Right lung (tissue), 10 donors: ENCODE results near the gene ATP6V1A. TPM values are rescaled to one million over a fixed set of nuclear protein-coding genes. Genes with fewer than 3 reads are reported as not detected.

ENCODE experiments used
- DNase-seq, 2 donors: peaks; one replicate each; pipeline ENCODE4 v3.0.0-alpha.2; 2013
- long read RNA-seq, 8 donors: transcript quantifications; one replicate each; lab custom pipeline, GENCODE V29; 2026
- polyA plus RNA-seq, 5 donors: library from polyadenylated mRNA; unstranded; fragments of 120-200 nt; gene quantifications; one replicate each; pipeline versions ENCODE4 v1.2.1 to v1.2.3, GENCODE V29; 2013; ENCODE audit warnings: inconsistent platforms in 1 of 5, low replicate concordance in 1 of 5; ENCODE audit not compliant: insufficient read length in 5 of 5, insufficient read depth in 1 of 5

The ATP6V1A gene
- 10 to 100 TPM; 32.9 to 52.6 (median 50.6) TPM for polyA plus RNA-seq
- long read RNA-seq, donor 1, full-length matches to known transcripts = 10 of 73 reads
- long read RNA-seq, donor 1, partial matches to known transcripts = 63 of 73 reads
- long read RNA-seq, donor 1, other reads (novel, unspliced or antisense) = 0 of 73 reads
- long read RNA-seq, donor 2, full-length matches to known transcripts = 2 of 2 reads
- long read RNA-seq, donor 2, partial matches to known transcripts = 0 of 2 reads
- long read RNA-seq, donor 2, other reads (novel, unspliced or antisense) = 0 of 2 reads
- long read RNA-seq, donor 3, full-length matches to known transcripts = 5 of 5 reads
- long read RNA-seq, donor 3, partial matches to known transcripts = 0 of 5 reads
- long read RNA-seq, donor 3, other reads (novel, unspliced or antisense) = 0 of 5 reads
- long read RNA-seq, donor 4, full-length matches to known transcripts = 7 of 15 reads
- long read RNA-seq, donor 4, partial matches to known transcripts = 8 of 15 reads
- long read RNA-seq, donor 4, other reads (novel, unspliced or antisense) = 0 of 15 reads
- long read RNA-seq, donor 5, full-length matches to known transcripts = 8 of 33 reads
- long read RNA-seq, donor 5, partial matches to known transcripts = 25 of 33 reads
- long read RNA-seq, donor 5, other reads (novel, unspliced or antisense) = 0 of 33 reads
- long read RNA-seq, donor 6, full-length matches to known transcripts = 9 of 9 reads
- long read RNA-seq, donor 6, partial matches to known transcripts = 0 of 9 reads
- long read RNA-seq, donor 6, other reads (novel, unspliced or antisense) = 0 of 9 reads
- long read RNA-seq, donor 7, full-length matches to known transcripts = 7 of 7 reads
- long read RNA-seq, donor 7, partial matches to known transcripts = 0 of 7 reads
- long read RNA-seq, donor 7, other reads (novel, unspliced or antisense) = 0 of 7 reads
- long read RNA-seq, donor 8, full-length matches to known transcripts = 1 of 1 reads
- long read RNA-seq, donor 8, partial matches to known transcripts = 0 of 1 reads
- long read RNA-seq, donor 8, other reads (novel, unspliced or antisense) = 0 of 1 reads

GRCh38 chr3:113746548-113747282 is at the start of gene ATP6V1A:
Gene ATP6V1A (plus strand): TSS chr3:113747035. CDS start chr3:113778754, 31,719 bp downstream.
- peak; percentile 94 to 96 for DNase-seq

- peak in 1 of 2 donors; percentile 29 for DNase-seq
These were observed 49.2 kb upstream of the ATP6V1A start for GRCh38 chr3:113697500-113698090.

GRCh38 chr3:113698213-113698742 is 48.6 kb upstream of the ATP6V1A start:
- no peak for DNase-seq

- DNase-seq = peak in 1 of 2 donors; percentile 12
These were observed 47.9 kb upstream of the ATP6V1A start for GRCh38 chr3:113698956-113699355.

GRCh38 chr3:113707835-113708234 is 39.0 kb upstream of the ATP6V1A start:
- DNase-seq = no peak

GRCh38 chr3:113712129-113712528 is 34.7 kb upstream of the ATP6V1A start:
- no peak for DNase-seq

- DNase-seq = no peak
These were observed 32.1 kb upstream of the ATP6V1A start for GRCh38 chr3:113714702-113715101.

GRCh38 chr3:113717308-113717707 is 29.5 kb upstream of the ATP6V1A start:
- DNase-seq = no peak

GRCh38 chr3:113717818-113718217 is 29.0 kb upstream of the ATP6V1A start:
- no peak for DNase-seq

GRCh38 chr3:113719294-113719693 is 27.5 kb upstream of the ATP6V1A start:
- DNase-seq = no peak

- no peak for DNase-seq
These were observed 27.1 kb upstream of the ATP6V1A start for GRCh38 chr3:113719758-113720157.

GRCh38 chr3:113721636-113722035 is 25.2 kb upstream of the ATP6V1A start:
- no peak for DNase-seq

- no peak for DNase-seq
These were observed 18.2 kb upstream of the ATP6V1A start for GRCh38 chr3:113728661-113729060.

- no peak for DNase-seq
These were observed 16.3 kb upstream of the ATP6V1A start for GRCh38 chr3:113730550-113730949.

- DNase-seq = no peak
These were observed 15.1 kb upstream of the ATP6V1A start for GRCh38 chr3:113731694-113732093.

- peak; percentile 47 to 65 for DNase-seq
These were observed 10.2 kb upstream of the ATP6V1A start for GRCh38 chr3:113736548-113737089.

GRCh38 chr3:113741086-113741485 is 5.7 kb upstream of the ATP6V1A start:
- no peak for DNase-seq

- no peak for DNase-seq
These were observed 5.2 kb upstream of the ATP6V1A start for GRCh38 chr3:113741620-113742019.

- no peak for DNase-seq
These were observed 3.7 kb upstream of the ATP6V1A start for GRCh38 chr3:113743006-113743630.
